ENCODE data around the gene BCL7A.

Gene BCL7A

GRCh38 chr12:122057007-122057735, 35.5 kb downstream of the BCL7A start:
- no peak for TF ChIP-seq CTCF (IDR thresholded peaks at IDR 0.05; ENCODE audit: borderline replicate concordance, insufficient read depth, low read depth, low read length)
- H3K4me3 ChIP-seq (ENCODE audit: low read depth, low read length), result no peak overlapping the region

- TF ChIP-seq CTCF (IDR thresholded peaks at IDR 0.05; ENCODE audit: borderline replicate concordance, insufficient read depth, low read depth, low read length), result no peak
- no peak overlapping the region for H3K4me3 ChIP-seq (ENCODE audit: low read depth, low read length)
Measured at GRCh38 chr12:122057769-122058168, 36.1 kb downstream of the BCL7A start.

- no peak overlapping the region for H3K4me3 ChIP-seq (ENCODE audit: low read depth, low read length)
- TF ChIP-seq CTCF (IDR thresholded peaks at IDR 0.05; ENCODE audit: borderline replicate concordance, insufficient read depth, low read depth, low read length), result no peak
Measured at GRCh38 chr12:122058549-122059149, 37.0 kb downstream of the BCL7A start.

- TF ChIP-seq CTCF (IDR thresholded peaks at IDR 0.05; ENCODE audit: borderline replicate concordance, insufficient read depth, low read depth, low read length), result no peak
- H3K4me3 ChIP-seq (ENCODE audit: low read depth, low read length), result no peak overlapping the region
Measured at GRCh38 chr12:122059203-122059960, 37.7 kb downstream of the BCL7A start.

GRCh38 chr12:122060081-122060501, 38.4 kb downstream of the BCL7A start:
- H3K4me3 ChIP-seq (ENCODE audit: low read depth, low read length), result no peak overlapping the region
- TF ChIP-seq CTCF (IDR thresholded peaks at IDR 0.05; ENCODE audit: borderline replicate concordance, insufficient read depth, low read depth, low read length), result no peak

- no peak for TF ChIP-seq CTCF (IDR thresholded peaks at IDR 0.05; ENCODE audit: borderline replicate concordance, insufficient read depth, low read depth, low read length)
- no peak overlapping the region for H3K4me3 ChIP-seq (ENCODE audit: low read depth, low read length)
Measured at GRCh38 chr12:122061253-122061652, 39.6 kb downstream of the BCL7A start.

All from GM12875 (cell line).